HG03060 (cell line): ENCODE measurements around the gene MINDY1.

Experiments used
- ATAC-seq: cut with Tn5 transposase; IDR thresholded peaks from one replicate; pipeline ENCODE4 v1.9.1; 2021; ENCODE audit warnings: low read depth, moderate number of reproducible peaks; ENCODE audit not compliant: unreplicated experiment

Gene MINDY1

DNA sequence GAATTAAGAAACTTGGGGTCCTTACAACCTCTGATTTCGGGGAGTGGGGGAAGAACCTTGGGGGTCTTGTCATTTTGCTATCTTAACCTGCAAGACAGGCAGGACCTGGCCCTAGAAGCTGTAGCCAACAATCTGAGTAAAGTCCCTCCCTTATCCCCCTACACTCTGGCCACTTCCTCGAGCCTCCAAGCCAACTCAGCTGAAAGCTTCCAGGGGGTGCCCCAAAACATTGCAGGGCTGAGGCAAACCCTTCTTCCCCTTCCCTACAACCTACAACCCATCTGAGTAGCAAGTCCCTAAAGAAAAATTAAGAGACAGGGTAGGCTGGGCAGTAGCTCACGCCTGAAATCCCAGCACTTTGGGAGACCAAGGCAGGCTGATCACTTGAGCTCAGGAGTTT, 37.1 kb downstream of the MINDY1 start:
- no peak for ATAC-seq

DNA sequence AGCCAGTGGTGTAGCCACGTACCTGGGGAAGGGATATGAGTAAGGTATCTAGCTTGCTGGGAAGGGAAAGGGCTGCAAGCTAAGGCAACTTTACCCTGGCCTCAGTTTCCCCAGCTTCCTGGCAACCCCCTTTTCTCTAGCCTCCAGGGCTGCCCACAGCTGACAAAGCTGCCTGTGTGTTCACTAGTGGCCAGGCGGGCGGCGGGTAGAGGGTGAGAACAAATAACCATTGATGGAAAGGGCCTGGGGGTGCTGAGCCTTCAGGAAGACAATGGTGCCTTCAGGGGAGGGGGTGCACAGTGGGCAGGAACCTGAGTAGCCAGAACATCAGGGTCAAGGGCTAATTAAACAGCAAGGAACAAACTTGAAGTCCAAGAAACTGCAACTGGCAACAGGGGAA, 38.2 kb downstream of the MINDY1 start:
- no peak for ATAC-seq

DNA sequence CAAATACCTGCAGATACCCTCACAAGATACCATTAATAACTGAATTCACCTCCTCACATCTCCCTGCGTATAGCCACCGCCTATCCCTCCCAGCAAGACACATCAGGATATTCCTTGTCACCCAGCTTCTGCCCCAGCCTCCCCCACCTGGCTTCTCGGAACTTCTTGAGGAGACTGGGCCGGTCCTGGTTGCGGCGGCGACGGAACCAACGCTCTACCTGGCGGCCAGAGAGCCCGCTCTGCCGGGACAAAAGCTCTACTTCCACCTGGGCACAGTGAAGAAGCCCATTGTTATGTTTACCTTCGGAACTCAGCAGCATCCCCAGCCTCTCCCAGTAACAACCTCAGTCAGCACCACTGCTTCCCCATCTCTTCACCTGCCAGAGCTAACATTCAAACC, 38.8 kb downstream of the MINDY1 start:
- ATAC-seq, result no peak

DNA sequence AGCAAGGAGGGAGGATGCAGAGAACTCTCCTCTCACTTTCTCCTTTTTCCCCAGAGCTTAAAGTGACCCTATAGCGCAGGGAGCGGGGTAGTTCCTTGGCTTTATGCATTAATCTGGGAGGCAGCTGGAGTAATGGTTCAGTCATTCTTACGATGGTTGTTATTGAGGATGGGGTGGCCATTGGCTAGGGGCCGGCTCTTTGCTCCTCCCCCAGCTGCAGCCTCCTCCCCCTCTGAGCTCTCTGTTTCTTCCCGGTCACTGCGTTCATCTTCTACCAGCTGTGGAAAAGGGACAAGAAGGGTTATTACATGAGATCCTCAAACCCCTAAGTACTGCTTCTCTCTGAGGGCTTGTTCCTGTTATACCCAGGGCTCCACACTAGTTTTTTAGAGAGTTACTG, 40.7 kb downstream of the MINDY1 start:
- ATAC-seq, result no peak

DNA sequence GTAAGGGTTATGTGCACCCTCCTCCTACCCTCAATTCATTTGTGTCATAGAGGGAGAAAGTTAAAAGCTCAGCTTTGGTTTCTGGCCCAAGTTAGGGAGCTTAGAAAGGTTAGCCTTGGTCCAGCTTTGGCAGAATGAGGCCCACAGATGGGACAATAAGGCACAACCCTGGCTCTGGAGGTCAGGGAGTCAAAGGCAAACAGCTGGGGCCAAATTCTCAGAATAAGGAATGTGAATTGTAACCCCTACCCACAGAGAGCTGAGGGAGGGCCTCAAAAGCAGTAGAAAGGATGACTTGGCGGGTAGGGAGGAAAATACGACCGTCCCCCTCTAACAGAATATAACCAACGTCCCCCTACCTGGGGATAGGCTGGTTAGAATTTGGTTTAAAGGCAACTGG, 41.1 kb downstream of the MINDY1 start:
- ATAC-seq, result no peak

DNA sequence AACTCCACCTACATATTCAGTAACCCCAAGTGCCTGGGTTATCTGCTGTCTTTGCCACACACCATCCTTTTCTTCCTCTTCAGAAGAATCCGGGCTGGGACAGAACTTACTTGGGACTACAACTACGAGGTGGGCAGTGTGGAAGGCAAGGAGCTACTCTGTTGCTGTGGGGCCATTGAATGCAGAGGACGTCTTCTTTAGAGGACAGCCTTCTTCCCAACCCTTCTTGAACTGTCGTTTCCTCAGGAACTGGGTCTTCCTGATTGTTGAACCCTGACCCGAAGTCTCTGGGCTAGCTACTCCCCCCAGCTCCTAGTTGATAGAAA, 42.6 kb downstream of the MINDY1 start:
- ATAC-seq, result no peak

DNA sequence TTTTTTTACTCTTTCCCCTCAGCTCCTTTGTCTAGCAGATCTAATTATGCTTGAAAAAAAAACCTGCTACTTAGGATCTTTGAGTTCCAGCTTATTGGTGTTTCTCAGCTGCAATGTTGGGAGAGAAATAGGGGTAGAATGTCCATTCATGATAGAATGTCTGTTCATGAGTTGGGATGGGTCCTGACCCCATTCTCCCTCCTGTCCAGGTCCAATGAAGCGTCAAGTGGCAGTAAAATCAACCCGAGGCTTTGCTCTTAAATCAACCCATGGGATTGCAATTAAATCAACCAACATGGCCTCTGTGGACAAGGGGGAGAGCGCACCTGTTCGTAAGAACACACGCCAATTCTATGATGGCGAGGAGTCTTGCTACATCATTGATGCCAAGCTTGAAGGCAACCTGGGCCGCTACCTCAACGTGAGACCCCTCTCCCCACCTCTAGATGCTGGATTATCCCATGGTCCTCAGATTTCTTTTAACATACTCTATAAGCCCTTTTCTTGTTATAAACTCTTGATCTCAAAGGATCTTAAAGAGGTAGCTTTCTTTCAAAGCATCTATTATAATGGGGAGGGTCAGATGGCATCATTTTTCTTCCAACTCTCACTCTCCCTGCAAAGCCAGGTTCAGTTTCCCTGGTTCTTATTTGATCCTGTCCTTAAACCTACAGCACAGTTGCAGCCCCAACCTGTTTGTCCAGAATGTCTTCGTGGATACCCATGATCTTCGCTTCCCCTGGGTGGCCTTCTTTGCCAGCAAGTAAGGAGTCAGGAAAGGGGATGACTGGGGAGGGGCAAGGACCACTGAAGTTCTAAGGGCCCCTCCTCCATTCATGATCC, 43.2 kb downstream of the MINDY1 start:
- ATAC-seq, result no peak

DNA sequence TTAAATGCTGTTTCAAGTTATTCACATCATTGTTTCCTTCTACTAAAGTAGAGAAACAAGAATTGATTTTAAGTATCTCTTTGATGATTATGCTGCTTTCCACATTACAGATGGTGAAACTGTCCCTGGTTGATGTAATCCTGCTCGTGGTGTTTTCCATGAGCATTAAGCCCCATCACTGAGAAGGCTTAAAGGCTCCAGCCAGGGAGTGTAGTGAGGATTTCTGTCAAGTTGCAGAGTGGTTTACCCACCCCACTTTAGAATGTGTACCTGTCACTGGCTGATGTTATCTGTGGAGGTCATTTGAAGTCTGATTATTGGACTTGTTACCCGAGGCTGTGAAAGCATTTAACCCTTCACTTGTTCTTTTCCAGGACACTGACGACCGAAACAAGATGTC, 44.9 kb downstream of the MINDY1 start:
- ATAC-seq, result no peak

DNA sequence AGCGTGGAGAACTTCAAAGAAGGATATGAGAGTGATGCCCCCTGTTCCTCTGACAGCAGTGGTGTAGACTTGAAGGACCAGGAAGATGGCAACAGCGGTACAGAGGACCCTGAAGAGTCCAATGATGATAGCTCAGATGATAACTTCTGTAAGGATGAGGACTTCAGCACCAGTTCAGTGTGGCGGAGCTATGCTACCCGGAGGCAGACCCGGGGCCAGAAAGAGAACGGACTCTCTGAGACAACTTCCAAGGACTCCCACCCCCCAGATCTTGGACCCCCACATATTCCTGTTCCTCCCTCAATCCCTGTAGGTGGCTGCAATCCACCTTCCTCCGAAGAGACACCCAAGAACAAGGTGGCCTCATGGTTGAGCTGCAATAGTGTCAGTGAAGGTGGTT, 46.1 kb downstream of the MINDY1 start:
- ATAC-seq, result no peak

DNA sequence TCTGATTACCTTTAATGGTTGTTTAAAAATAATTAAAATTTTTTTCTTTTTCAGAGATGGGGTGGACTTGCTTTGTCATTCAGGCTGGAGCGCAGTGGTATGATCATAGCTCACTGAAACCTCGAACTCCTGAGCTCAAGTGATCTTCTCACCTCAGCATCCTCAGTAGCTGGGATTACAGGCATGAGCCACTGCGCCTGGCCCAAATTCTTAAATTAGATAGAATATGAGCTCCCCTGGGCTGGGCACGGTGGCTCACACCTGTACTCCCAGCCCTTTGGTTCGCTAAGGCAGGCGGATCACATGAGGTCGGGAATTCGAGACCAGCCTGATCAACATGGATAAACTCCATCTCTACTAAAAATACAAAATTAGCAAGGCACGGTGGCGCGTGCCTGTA, 49.0 kb downstream of the MINDY1 start:
- no peak for ATAC-seq

DNA sequence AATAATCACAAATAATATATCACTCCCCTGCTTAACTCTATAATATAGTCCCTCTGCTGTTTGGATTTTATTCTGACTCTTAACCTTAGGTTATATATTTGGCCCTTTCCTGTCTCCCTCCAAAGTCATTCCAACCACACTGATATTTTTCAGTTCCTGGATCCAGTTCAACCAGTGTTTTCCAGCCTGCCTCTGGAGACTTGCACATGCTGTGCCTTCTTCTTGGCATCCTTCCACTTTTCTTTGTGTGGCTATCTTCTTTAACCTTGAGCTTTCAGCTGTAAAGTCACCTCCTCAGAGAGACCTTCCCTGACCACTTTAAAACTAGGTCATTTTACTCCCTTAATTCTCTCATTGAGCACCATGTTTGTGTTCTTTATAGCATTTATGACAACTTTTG, 51.4 kb downstream of the MINDY1 start:
- ATAC-seq, result no peak

DNA sequence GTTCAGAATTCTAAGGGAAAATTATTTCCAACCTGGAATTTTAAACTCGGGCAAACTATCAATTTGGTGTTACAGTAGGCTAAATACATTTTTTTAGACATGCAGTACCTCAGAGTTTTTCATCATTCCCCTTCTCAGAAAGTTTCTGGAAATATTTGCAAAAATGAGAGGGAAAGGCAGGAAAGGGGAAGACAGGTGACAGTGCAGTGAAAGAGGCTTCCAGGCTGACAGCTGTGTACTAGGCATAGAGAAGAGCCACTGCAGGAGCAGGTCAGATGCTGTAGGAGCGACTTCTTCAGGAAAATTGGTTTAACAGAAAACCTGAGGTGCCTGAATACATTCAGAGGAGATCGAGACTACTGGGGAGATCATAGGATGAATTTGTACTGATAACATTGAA, 52.0 kb downstream of the MINDY1 start:
- ATAC-seq, result no peak
